Measurements from ENCODE around the gene RASA1. TPM values are rescaled to one million over a fixed set of nuclear protein-coding genes. Genes with fewer than 3 reads are reported as not detected.

Gene RASA1
- total and polyA plus RNA-seq, 7 experiments from 2014 or later = 5.9 to 30.7 (median 24.9) TPM

DNA sequence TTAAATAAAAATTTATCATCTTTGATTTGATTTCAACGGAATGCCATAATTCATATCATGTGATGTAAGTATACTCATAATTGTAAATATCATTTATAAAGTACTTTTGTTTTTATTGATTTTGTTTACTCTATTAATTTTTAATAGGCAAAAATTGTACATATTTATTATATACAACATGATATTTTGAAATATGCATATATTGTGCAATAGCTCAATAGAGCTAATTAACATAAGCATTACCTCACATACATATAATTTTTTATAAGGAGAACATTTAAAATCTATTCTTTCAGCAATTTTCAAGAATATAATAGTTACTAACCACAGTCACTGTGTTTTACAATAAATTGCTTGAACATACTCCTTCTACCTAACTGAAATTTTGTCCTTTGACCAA is 170.0 kb downstream of the RASA1 start:
- H3K4me1 ChIP-seq (ENCODE audit: control insufficient read depth in 2 of 2, insufficient read depth in 2 of 2, low read length in 2 of 2) = peaks cover 0 to 7% of the 10 kb centered on the region in 2 donors
- H3K27me3 ChIP-seq (ENCODE audit: control insufficient read depth in 2 of 2, insufficient read depth in 2 of 2, low read length in 2 of 2) = no peaks in the 10 kb centered on the region
- no peaks in the 10 kb centered on the region for H3K4me1 Mint-ChIP-seq
- no peak overlapping the region for H3K27ac Mint-ChIP-seq
- CTCF ChIA-PET = no interaction called here
- no peak for ATAC-seq
- H3K27me3 Mint-ChIP-seq = peaks cover 9 to 23% (median 15%) of the 10 kb centered on the region in 5 donors
- peaks cover 0 to 7% (median 0%) of the 10 kb centered on the region in 11 donors for H3K9me3 Mint-ChIP-seq
- H3K27ac ChIP-seq (ENCODE audit: low read depth, low read length) = no peak overlapping the region
- no peak overlapping the region for H3K4me3 Mint-ChIP-seq
- H3K4me3 ChIP-seq (ENCODE audit: low read length) = no peak overlapping the region
- peaks cover 0 to 3% (median 0%) of the 10 kb centered on the region in 5 donors for H3K36me3 Mint-ChIP-seq
- no peaks in the 10 kb centered on the region for H3K36me3 ChIP-seq (ENCODE audit: control insufficient read depth in 2 of 3, insufficient read depth in 3 of 3, low read length in 3 of 3)
- POLR2A ChIA-PET = no interaction called here
- intact Hi-C loops (cut with micrococcal nuclease) = no loop called here
- no peaks in the 10 kb centered on the region for H3K9me3 ChIP-seq (ENCODE audit: control insufficient read depth in 2 of 3, low read length in 3 of 3)
- DNase-seq = no peak

DNA sequence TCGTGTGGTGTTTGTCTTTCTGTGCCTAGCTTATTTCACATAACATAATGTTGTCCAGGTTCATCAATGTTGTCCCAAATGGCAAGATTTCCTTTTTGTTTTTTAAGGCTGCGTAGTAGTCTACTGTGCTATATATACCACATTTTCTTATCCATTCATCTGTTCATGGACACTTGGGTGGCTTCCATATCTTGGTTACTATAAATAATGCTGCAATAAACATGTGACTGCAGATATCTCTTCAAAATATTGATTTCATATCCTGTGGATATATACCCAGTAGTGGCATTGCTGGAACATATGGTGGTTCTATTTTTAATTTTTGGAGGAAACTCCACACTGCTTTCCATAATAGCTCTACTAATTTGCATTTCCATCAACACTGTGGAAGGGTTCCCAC is 170.5 kb downstream of the RASA1 start:
- Histone ChIP-seq H3K27me3 (ENCODE audit: control insufficient read depth in 2 of 2, insufficient read depth in 2 of 2, low read length in 2 of 2) (no peaks in the 10 kb centered on the region), H3K9me3 (ENCODE audit: control insufficient read depth in 2 of 3, low read length in 3 of 3) (no peaks in the 10 kb centered on the region), H3K4me3 (ENCODE audit: low read length) (no peak overlapping the region), H3K27ac (ENCODE audit: low read depth, low read length) (no peak overlapping the region), H3K36me3 (ENCODE audit: control insufficient read depth in 2 of 3, insufficient read depth in 3 of 3, low read length in 3 of 3) (no peaks in the 10 kb centered on the region), H3K4me1 (ENCODE audit: control insufficient read depth in 2 of 2, insufficient read depth in 2 of 2, low read length in 2 of 2) (peaks cover 0 to 7% of the 10 kb centered on the region in 2 donors)
- Mint-ChIP-seq H3K4me1 (no peaks in the 10 kb centered on the region), H3K27ac (no peak overlapping the region), H3K4me3 (no peak overlapping the region), H3K27me3 (peaks cover 10 to 25% (median 16%) of the 10 kb centered on the region in 5 donors), H3K36me3 (peaks cover 0 to 3% (median 0%) of the 10 kb centered on the region in 5 donors), H3K9me3 (peaks cover 0 to 7% (median 0%) of the 10 kb centered on the region in 11 donors)
- POLR2A ChIA-PET = no interaction called here
- intact Hi-C loops (cut with micrococcal nuclease) = no loop called here
- no peak for ATAC-seq
- DNase-seq = no peak
- CTCF ChIA-PET = no interaction called here

Other genes with a start within 250 kb of the RASA1 start
- gene CCNH, start 145.0 kb downstream of the RASA1 start, total RNA-seq = 100 to 1,000 TPM in 4 of 5 experiments, 10 to 100 TPM in 1; 57.5 to 239 (median 113) TPM
- gene CCNH, start 145.0 kb downstream of the RASA1 start, polyA plus RNA-seq = 10 to 100 TPM; 55.7 to 64.9 TPM